Prostate gland (tissue), 2 donors: ENCODE results near the gene MMD2. TPM values are rescaled to one million over a fixed set of nuclear protein-coding genes. Genes with fewer than 3 reads are reported as not detected.

ENCODE experiments used
- DNase-seq: peaks from one replicate; pipeline ENCODE4 v3.0.0-alpha.2; 2019; ENCODE audit warnings: low spot score
- H3K27ac ChIP-seq, 2 donors: fragments of 200-600 bp; sonication (generic); 2 replicates each; pipeline ENCODE4 v1.5.1; 2017 to 2019
- H3K27me3 ChIP-seq: fragments of 200-600 bp; sonication (generic); replicated peaks from 2 replicates; pipeline ENCODE4 v1.5.1; 2019; ENCODE audit not compliant: insufficient read depth
- H3K36me3 ChIP-seq, 2 donors: fragments of 200-600 bp; sonication (generic); 1 replicate in 1 of 2; 2 replicates in 1 of 2; pipeline versions ENCODE4 v1.5.1 to v1.8.1; 2017 to 2019
- H3K4me1 ChIP-seq: fragments of 200-600 bp; sonication (generic); replicated peaks from 2 replicates; pipeline ENCODE4 v1.5.1; 2019
- H3K4me3 ChIP-seq, 2 donors: fragments of 200-600 bp; sonication (generic); 2 replicates each; pipeline ENCODE4 v1.5.1; 2017 to 2019
- H3K9me3 ChIP-seq: fragments of 200-600 bp; sonication (generic); 2 replicates; pipeline ENCODE4 v1.5.1; 2017
- POLR2A ChIP-seq: fragments of 450-650 bp; IDR thresholded peaks from one replicate; pipeline ENCODE4 v1.6.1; 2016; ENCODE audit warnings: antibody characterized with exemption, mild to moderate bottlenecking
- POLR2AphosphoS5 ChIP-seq: sonication (generic); formaldehyde crosslinking; IDR thresholded peaks from one replicate; pipeline ENCODE4 v1.6.1; 2017; ENCODE audit warnings: antibody characterized with exemption
- WGBS: methylation state at CpG from one replicate; pipeline ENCODE4 v1.1.5; 2018; 5-methylcytosine and 5-hydroxymethylcytosine counted together
- intact Hi-C: fragments of 100-400 bp; cut with DNase I; formaldehyde crosslinking; loops from one replicate; pipeline ENCODE4 v1.14.2; 2022
- total RNA-seq, 2 donors: library from RNA; depleted of rRNA; stranded (reverse); fragments of >200 nt; gene quantifications; one replicate each; pipeline ENCODE4 v1.1.0, GENCODE V29; 2016
- TF ChIP-seq, protein P1 (sequence below), 4 experiments: fragments of 200-600 bp in 2 of 4; fragments of 450-650 bp in 2 of 4; sonication (generic) in 2 of 4; IDR thresholded peaks; 1 replicate in 3 of 4; 2 replicates in 1 of 4; pipeline ENCODE4 v1.5.1; 2016 to 2019; ENCODE audit warnings: antibody characterized with exemption in 4 of 4, mild to moderate bottlenecking in 2 of 4, moderate library complexity in 2 of 4

The MMD2 gene
- total RNA-seq, 2 donors from 2014 or later = 14.7 TPM; not detected in 1

DNA sequence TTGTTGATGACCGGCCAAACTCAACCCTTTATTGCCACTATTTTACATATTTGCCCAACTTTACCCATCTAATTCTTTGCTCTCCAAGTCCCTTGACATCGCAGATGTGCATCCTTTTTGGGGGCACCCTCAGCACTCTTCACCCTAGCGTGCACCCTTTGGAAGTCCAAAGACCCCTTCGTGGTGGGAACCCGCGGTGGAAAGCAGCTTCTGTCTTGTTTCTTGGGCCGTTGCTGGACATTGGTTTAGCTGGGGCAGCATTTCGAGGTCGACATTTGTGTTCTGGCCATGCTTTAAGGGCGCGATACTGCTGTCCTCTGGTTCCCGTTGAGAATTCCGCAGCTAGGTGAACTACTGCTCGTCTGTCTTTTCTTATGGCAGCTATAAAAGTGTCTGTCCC is 96.8 kb downstream of the MMD2 start:
- peak overlapping the region; percentile 12 to 27 for H3K4me3 ChIP-seq
- intact Hi-C loops = no loop called here
- no peaks in the 10 kb centered on the region for H3K36me3 ChIP-seq
- H3K27me3 ChIP-seq = no peaks in the 10 kb centered on the region
- DNase-seq = no peak
- no peaks in the 10 kb centered on the region for H3K9me3 ChIP-seq
- TF ChIP-seq POLR2A (no peak), POLR2AphosphoS5 (no peak)
- TF ChIP-seq, protein P1, sequence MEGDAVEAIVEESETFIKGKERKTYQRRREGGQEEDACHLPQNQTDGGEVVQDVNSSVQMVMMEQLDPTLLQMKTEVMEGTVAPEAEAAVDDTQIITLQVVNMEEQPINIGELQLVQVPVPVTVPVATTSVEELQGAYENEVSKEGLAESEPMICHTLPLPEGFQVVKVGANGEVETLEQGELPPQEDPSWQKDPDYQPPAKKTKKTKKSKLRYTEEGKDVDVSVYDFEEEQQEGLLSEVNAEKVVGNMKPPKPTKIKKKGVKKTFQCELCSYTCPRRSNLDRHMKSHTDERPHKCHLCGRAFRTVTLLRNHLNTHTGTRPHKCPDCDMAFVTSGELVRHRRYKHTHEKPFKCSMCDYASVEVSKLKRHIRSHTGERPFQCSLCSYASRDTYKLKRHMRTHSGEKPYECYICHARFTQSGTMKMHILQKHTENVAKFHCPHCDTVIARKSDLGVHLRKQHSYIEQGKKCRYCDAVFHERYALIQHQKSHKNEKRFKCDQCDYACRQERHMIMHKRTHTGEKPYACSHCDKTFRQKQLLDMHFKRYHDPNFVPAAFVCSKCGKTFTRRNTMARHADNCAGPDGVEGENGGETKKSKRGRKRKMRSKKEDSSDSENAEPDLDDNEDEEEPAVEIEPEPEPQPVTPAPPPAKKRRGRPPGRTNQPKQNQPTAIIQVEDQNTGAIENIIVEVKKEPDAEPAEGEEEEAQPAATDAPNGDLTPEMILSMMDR (IDR thresholded peaks at IDR 0.05) = no peak
- no peak overlapping the region for H3K27ac ChIP-seq
- no peaks in the 10 kb centered on the region for H3K4me1 ChIP-seq
- 82% methylated on average over 14 of the region's 14 CpGs for WGBS

DNA sequence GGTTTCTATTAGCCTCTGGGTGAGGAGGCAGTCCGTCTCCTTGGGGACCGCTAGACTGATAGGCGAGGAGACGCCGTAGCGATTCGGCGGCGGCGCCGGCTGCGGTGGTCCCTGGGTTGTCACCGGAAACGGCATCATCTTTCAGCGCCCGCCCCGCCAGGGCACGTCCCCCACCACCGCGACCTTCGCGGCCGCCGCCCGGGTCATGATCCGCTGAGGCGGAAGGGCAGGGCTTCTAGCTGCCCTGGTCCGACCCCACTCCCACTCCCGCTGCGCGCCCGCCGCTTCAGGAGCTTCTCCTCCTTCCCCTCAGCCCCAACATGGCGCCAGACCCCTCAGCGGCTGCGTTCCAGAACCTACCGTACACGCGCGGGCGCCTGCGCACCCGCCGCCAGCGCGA is 97.3 kb downstream of the MMD2 start, which contains the start of gene PAPOLB:
TSS of gene PAPOLB (minus strand) at position 358 of the 400 bp plus-strand sequence. CDS start at position 138, 220 bp downstream.
- intact Hi-C loops = no loop called here
- no peaks in the 10 kb centered on the region for H3K36me3 ChIP-seq
- no peak within 1 kb of the TSS for H3K27ac ChIP-seq
- H3K4me1 ChIP-seq = no peaks in the 10 kb centered on the region
- peak within 1 kb of the TSS; percentile 12 to 27 for H3K4me3 ChIP-seq
- no peaks in the 10 kb centered on the region for H3K9me3 ChIP-seq
- TF ChIP-seq POLR2AphosphoS5 (no peak), POLR2A (no peak)
- TF ChIP-seq, protein P1 (IDR thresholded peaks at IDR 0.05) = no peak
- DNase-seq = no peak
- WGBS = 10% methylated on average over 46 of the region's 46 CpGs
- H3K27me3 ChIP-seq = no peaks in the 10 kb centered on the region

DNA sequence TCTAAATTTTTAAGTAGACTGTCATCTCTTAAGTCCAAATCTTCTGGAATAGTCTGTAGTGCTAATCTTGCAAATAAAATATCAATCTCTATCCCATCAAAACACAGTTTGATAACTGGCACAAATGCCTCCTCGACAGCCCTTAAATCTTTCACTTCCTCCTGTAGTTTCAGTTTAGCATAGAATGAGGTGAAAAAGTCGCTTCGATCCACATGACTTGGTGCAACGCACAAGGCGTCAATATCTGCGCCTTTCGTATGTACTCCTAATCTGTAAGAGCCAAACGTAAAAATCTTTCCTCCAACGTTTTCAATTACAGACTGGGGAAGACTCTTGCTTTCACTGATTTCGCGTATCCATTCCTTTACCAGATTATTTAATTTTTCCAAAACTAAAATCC is 97.8 kb downstream of the MMD2 start:
- TF ChIP-seq, protein P1 (IDR thresholded peaks at IDR 0.05) = no peak
- TF ChIP-seq POLR2A = no peak
- TF ChIP-seq POLR2AphosphoS5 = no peak
- Histone ChIP-seq H3K9me3 (no peaks in the 10 kb centered on the region), H3K27me3 (no peaks in the 10 kb centered on the region), H3K36me3 (no peaks in the 10 kb centered on the region), H3K27ac (no peak overlapping the region), H3K4me1 (no peaks in the 10 kb centered on the region), H3K4me3 (peak overlapping the region in 1 of 2 donors; percentile 27)
- WGBS = 86% methylated on average over 11 of the region's 11 CpGs
- no peak for DNase-seq
- intact Hi-C loops = no loop called here

DNA sequence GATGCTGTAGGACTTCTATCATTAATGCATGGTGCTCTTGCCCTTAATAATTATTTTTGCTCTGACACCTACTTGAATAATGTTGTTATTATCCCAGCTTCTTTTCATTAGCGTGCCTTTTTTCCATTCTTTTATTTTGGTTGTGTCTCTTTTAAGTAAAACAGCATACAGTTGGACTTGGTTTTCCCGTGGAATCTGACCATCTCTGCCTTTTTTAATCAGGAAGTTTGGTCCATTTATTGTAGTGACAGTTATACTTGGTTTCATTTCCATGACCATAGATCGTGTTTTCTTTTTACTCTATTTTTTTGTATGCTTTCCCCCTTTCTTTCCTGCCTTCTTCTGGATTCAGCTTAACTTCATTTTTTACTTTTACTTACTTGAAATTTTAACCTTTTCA is 101.8 kb downstream of the MMD2 start:
- no peaks in the 10 kb centered on the region for H3K36me3 ChIP-seq
- intact Hi-C loops = no loop called here
- no peaks in the 10 kb centered on the region for H3K9me3 ChIP-seq
- H3K4me1 ChIP-seq = no peaks in the 10 kb centered on the region
- 83% methylated on average over 3 of the region's 3 CpGs for WGBS
- no peak overlapping the region for H3K4me3 ChIP-seq
- DNase-seq = no peak
- no peak overlapping the region for H3K27ac ChIP-seq
- TF ChIP-seq POLR2A = no peak
- TF ChIP-seq, protein P1 (IDR thresholded peaks at IDR 0.05) = no peak
- no peak for TF ChIP-seq POLR2AphosphoS5
- no peaks in the 10 kb centered on the region for H3K27me3 ChIP-seq

DNA sequence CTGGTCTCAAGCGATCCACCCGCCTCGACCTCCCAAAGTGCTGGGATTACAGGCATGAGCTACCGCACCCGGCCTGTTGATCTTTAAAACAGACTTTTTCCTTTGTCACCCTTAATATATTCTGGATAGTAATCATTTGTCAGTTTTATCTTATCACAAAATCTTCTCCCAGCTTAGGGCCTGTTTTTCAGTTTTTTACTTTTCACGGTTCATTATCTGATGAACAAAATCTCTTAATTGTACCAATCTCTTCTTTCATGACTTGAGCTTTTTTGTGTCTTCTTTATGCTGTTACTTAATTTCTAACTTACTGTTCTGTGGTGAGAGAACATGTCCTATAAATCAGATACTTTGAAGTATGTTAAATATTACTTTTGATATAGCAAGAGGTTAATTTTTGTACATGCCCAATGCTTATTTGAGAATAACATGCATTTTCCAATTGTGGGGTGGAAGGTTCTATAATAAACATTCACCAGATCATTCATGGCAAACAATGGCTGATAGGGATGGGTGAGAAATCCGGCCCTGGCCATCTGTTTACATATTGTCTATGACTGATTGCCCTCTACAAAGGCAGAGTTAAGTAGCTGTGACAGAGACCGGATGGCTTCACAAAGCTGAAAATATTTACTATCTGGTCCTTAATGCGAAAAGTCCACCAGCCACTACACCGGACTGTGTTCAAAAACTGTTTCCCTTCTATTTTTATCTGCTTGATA is 102.5 kb downstream of the MMD2 start:
- Histone ChIP-seq H3K27ac (no peak overlapping the region), H3K27me3 (no peaks in the 10 kb centered on the region), H3K36me3 (no peaks in the 10 kb centered on the region), H3K4me3 (no peak overlapping the region), H3K9me3 (no peaks in the 10 kb centered on the region), H3K4me1 (no peaks in the 10 kb centered on the region)
- no peak for DNase-seq
- no peak for TF ChIP-seq POLR2AphosphoS5
- TF ChIP-seq, protein P1 (IDR thresholded peaks at IDR 0.05) = no peak
- TF ChIP-seq POLR2A = no peak
- intact Hi-C loops = no loop called here
- 78% methylated on average over 10 of the region's 10 CpGs for WGBS
